Progenitor cell of endocrine pancreas (in vitro differentiated cells): ENCODE data around the gene DRG2. TPM values are rescaled to one million over a fixed set of nuclear protein-coding genes. Genes with fewer than 3 reads are reported as not detected.

ENCODE experiments used
- DNase-seq: peaks from one replicate; pipeline ENCODE4 v3.0.0; 2021; ENCODE audit warnings: low spot score; ENCODE audit not compliant: unreplicated experiment
- H3K27ac Mint-ChIP-seq: 2 replicates; pipeline ENCODE4 v1.8.0; 2021; ENCODE audit warnings: mild to moderate bottlenecking, moderate library complexity, mixed read lengths
- H3K27me3 Mint-ChIP-seq: 2 replicates; pipeline ENCODE4 v1.8.0; 2021; ENCODE audit warnings: mixed read lengths
- H3K36me3 Mint-ChIP-seq: 2 replicates; pipeline ENCODE4 v1.8.0; 2022; ENCODE audit warnings: mixed read lengths; ENCODE audit not compliant: insufficient read depth
- H3K4me1 Mint-ChIP-seq: 2 replicates; pipeline ENCODE4 v1.8.0; 2021; ENCODE audit warnings: low read depth, mixed read lengths
- H3K4me3 Mint-ChIP-seq: 2 replicates; pipeline ENCODE4 v1.8.0; 2021; ENCODE audit warnings: low read depth, mild to moderate bottlenecking, moderate library complexity, mixed read lengths
- H3K9me3 Mint-ChIP-seq: 2 replicates; pipeline ENCODE4 v1.8.0; 2021; ENCODE audit warnings: low read depth, mixed read lengths
- total RNA-seq: library from RNA; stranded (reverse); gene quantifications from 2 replicates; pipeline ENCODE4 v1.2.1, GENCODE V29; 2021
- TF ChIP-seq, protein P1 (sequence below): fragments of 200-600 bp; sonication (generic); IDR thresholded peaks from one replicate; pipeline ENCODE4 v1.5.0; 2021; ENCODE audit warnings: antibody characterized with exemption, mild to moderate bottlenecking; ENCODE audit not compliant: unreplicated experiment

DRG2 gene
- total RNA-seq, 1 donor from 2014 or later = 42.9 TPM

DNA sequence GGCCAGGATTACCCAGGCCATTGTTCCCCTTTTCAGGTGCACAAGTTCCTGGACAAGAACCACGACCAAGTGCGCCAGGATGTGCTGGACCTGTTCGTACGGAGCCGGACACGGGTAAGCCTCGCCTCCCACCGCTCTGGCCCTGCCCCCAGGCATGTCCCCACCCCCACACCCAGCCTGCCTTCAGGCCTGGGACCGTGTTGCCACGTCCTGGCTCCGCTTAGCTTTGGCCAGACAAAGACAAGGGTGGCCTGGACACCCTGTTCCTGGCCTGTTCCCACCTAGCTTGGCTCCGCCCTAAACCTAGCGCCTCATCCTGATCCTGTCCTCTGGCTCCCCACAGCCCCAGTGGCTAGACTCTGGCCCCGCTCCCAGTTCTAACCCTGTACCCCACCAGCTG, 51.8 kb downstream of the DRG2 start:
- Mint-ChIP-seq H3K27me3 (peaks cover 6% of the 10 kb centered on the region), H3K4me3 (no peak overlapping the region), H3K9me3 (no peaks in the 10 kb centered on the region), H3K27ac (peak overlapping the region; percentile 80), H3K4me1 (peaks cover 7% of the 10 kb centered on the region), H3K36me3 (no peaks in the 10 kb centered on the region)
- TF ChIP-seq, protein P1, sequence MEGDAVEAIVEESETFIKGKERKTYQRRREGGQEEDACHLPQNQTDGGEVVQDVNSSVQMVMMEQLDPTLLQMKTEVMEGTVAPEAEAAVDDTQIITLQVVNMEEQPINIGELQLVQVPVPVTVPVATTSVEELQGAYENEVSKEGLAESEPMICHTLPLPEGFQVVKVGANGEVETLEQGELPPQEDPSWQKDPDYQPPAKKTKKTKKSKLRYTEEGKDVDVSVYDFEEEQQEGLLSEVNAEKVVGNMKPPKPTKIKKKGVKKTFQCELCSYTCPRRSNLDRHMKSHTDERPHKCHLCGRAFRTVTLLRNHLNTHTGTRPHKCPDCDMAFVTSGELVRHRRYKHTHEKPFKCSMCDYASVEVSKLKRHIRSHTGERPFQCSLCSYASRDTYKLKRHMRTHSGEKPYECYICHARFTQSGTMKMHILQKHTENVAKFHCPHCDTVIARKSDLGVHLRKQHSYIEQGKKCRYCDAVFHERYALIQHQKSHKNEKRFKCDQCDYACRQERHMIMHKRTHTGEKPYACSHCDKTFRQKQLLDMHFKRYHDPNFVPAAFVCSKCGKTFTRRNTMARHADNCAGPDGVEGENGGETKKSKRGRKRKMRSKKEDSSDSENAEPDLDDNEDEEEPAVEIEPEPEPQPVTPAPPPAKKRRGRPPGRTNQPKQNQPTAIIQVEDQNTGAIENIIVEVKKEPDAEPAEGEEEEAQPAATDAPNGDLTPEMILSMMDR = no peak
- DNase-seq = no peak

DNA sequence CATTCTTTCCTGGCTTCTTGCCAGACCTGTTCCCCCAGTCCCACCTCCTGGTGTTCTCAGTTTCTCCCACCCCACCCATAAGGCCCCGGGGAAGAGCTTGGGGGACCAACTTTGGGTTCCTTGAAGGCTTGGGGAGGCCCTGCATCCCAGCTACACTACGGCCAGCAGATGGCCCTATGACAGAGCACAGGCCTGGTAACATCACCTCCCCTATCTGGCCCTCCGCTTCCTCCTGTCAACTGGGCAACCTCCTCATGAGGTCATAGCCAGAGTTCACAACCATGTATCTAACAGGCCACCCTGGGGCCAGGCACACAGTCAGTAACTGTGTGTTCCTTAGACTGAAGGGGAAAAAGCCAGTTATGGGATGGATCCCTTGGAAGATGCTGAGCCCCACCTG, 52.2 kb downstream of the DRG2 start:
- H3K27ac Mint-ChIP-seq = peak overlapping the region; percentile 80
- no peak for DNase-seq
- TF ChIP-seq, protein P1 = no peak
- peaks cover 6% of the 10 kb centered on the region for H3K27me3 Mint-ChIP-seq
- peaks cover 7% of the 10 kb centered on the region for H3K4me1 Mint-ChIP-seq
- H3K36me3 Mint-ChIP-seq = no peaks in the 10 kb centered on the region
- H3K4me3 Mint-ChIP-seq = no peak overlapping the region
- H3K9me3 Mint-ChIP-seq = no peaks in the 10 kb centered on the region

DNA sequence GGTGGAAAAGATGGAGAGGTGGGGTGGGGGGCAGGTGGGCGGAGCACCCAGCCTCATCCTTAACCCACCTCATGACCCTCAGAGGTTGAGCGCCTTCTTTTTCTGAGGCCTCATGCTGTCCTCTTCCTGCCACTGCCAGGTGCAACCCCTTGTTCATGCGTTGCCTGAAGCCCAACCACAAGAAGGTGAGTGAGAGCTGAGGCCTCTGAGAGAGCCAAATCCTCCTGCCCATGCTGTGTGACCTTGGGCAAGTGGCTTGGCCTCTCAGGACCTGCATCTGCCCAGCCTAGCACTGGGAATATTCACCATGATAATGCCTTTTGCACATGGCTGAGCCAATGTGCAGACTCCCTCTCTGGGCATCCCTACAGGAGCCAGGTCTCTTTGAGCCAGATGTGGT, 52.9 kb downstream of the DRG2 start:
- no peaks in the 10 kb centered on the region for H3K9me3 Mint-ChIP-seq
- H3K4me3 Mint-ChIP-seq = no peak overlapping the region
- peaks cover 5% of the 10 kb centered on the region for H3K27me3 Mint-ChIP-seq
- H3K27ac Mint-ChIP-seq = no peak overlapping the region
- TF ChIP-seq, protein P1 = no peak
- no peaks in the 10 kb centered on the region for H3K36me3 Mint-ChIP-seq
- peaks cover 7% of the 10 kb centered on the region for H3K4me1 Mint-ChIP-seq
- no peak for DNase-seq

GRCh38 chr17:18141210-18141803, 53.6 kb downstream of the DRG2 start:
- TF ChIP-seq, protein P1 = peak; percentile 73
- H3K4me1 Mint-ChIP-seq = peaks cover 7% of the 10 kb centered on the region
- DNase-seq = no peak
- no peaks in the 10 kb centered on the region for H3K36me3 Mint-ChIP-seq
- no peak overlapping the region for H3K4me3 Mint-ChIP-seq
- H3K9me3 Mint-ChIP-seq = no peaks in the 10 kb centered on the region
- H3K27me3 Mint-ChIP-seq = no peaks in the 10 kb centered on the region
- no peak overlapping the region for H3K27ac Mint-ChIP-seq

- Mint-ChIP-seq H3K4me1 (peaks cover 7% of the 10 kb centered on the region), H3K27ac (no peak overlapping the region), H3K36me3 (no peaks in the 10 kb centered on the region), H3K4me3 (no peak overlapping the region), H3K27me3 (no peaks in the 10 kb centered on the region), H3K9me3 (no peaks in the 10 kb centered on the region)
- DNase-seq = no peak
- TF ChIP-seq, protein P1 = no peak
Observed at GRCh38 chr17:18142417-18142816, 54.7 kb downstream of the DRG2 start.
